Fibroblast of gingiva (primary cell): ENCODE data around the gene SPTBN4.
"Not testable (repeated sequence)": the region's sequence is repeated elsewhere in the genome, so short reads cannot be mapped to it uniquely, and the experiment has no call there.

Source experiments
- DNase-seq: peaks from one replicate; pipeline ENCODE4 v3.0.0-alpha.2; 2011; ENCODE audit warnings: low read depth

SPTBN4 gene

DNA sequence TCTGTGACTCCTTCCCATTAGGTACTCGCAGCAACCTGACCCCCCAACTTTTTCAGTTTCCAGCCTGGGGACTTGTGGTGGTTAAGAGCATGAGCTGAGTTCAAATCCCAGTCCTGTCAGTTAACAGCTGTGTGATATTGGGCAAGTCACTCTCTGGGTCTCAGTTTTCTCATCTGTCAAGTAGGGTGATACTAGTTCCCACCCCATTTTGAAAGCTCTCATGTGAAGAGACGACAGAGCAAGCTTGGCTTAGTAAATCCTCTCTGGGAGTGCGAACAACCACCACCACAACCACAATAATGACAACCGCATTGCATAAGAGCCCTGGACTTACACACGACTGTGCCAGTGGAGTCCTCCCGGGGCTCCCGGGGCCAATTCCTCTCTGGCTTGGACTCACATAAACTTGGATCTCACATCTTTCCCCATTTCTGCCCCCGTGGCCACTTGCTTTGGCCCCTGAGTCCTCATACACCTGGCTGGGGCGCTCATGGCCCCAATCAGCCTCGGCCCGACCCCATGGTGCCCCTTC, 1.7 kb upstream of the SPTBN4 start:
- peak; percentile 89 for DNase-seq

DNA sequence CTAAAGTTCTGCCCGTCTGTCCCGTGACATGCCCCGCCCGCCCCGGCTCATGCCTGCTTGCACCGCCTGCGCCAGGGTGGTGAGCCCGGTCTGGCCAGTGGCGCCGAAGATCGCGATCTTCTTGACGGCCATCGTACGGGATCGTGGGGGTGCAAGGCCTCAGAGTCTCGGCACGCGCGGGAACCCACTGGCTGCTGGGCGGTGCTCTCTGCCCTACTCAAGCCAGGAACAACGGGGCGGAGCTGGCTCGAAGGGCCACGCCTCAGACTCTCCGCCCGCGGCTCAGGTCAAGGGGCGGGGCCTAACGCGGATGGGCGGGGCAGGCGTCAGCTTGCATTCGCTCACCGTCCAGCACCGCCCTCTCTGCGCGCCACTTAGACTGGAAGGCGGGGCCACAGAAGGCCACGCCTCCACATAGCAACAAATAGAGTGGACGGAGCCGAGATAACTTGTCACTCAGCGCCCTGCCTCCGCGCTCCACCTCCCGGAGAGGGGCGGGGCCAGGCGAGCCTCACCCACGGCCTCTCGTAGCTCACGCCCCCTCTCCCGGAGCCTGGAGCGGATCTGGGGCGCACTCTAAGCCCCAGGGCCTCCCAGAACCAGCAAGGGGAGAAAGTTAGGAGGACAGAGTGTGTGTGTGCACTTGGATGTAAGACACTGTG, 1.1 kb upstream of the SPTBN4 start, which contains the start of gene BLVRB:
TSS of gene BLVRB (minus strand) at position 189 of the 662 bp plus-strand sequence. CDS start at position 132, 57 bp downstream.
- peak; percentile 99 for DNase-seq

GRCh38 chr19:40466219-40466984, 399 bp upstream of the SPTBN4 start:
- no peak for DNase-seq

GRCh38 chr19:40469011-40469410, 2.2 kb downstream of the SPTBN4 start:
- DNase-seq, result no peak

- no peak for DNase-seq
These were observed 4.3 kb downstream of the SPTBN4 start for GRCh38 chr19:40471111-40471510.

- no peak for DNase-seq
These were observed 5.7 kb downstream of the SPTBN4 start for GRCh38 chr19:40472516-40472915.

GRCh38 chr19:40474737-40475136, 7.9 kb downstream of the SPTBN4 start:
- no peak for DNase-seq

- DNase-seq, result not testable (repeated sequence)
These were observed 9.3 kb downstream of the SPTBN4 start for GRCh38 chr19:40475878-40476644.

- DNase-seq, result no peak
These were observed 19.2 kb downstream of the SPTBN4 start for GRCh38 chr19:40486017-40486416.

- DNase-seq, result no peak
These were observed 23.1 kb downstream of the SPTBN4 start for GRCh38 chr19:40489882-40490230.

GRCh38 chr19:40492274-40492673, 25.5 kb downstream of the SPTBN4 start:
- DNase-seq, result no peak

DNA sequence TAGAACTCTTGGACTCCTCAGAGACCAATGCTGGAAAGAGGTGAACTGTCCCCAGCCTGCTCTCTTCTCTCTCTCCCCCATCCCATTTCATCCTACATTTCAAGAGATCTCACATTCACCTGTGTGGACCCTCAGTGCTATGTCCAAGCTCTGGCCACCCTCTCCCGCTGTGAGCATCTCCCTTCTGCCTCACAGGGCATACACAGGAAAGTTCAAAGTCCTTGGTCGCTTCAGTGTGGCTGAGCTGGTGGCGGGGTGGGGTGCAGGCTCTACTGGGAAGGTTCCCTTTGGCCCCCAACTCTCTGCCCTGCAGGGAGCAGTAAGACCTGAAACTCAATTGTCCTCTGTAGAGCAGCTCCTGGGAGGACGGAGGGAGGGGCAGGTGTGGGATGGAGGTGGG, 27.0 kb downstream of the SPTBN4 start:
- no peak for DNase-seq

- no peak for DNase-seq
These were observed 27.5 kb downstream of the SPTBN4 start for GRCh38 chr19:40494191-40494838.

DNA sequence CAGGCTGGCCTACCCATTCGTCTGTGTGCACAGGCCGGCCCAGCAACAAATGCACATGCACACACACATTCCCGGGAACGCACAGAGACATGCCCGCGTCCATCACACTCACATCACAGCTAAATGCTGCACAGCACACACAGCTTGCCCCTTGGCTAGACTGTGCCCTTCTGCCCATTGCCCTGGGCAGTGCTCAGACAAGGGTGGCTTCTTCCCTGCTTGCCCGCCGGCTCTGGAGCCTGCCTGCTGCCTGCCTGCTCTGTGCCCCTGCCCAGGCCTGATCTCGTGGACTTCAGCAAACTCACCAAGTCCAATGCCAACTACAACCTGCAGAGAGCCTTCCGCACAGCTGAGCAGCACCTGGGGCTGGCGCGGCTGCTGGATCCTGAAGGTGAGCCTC, 30.4 kb downstream of the SPTBN4 start:
- no peak for DNase-seq

DNA sequence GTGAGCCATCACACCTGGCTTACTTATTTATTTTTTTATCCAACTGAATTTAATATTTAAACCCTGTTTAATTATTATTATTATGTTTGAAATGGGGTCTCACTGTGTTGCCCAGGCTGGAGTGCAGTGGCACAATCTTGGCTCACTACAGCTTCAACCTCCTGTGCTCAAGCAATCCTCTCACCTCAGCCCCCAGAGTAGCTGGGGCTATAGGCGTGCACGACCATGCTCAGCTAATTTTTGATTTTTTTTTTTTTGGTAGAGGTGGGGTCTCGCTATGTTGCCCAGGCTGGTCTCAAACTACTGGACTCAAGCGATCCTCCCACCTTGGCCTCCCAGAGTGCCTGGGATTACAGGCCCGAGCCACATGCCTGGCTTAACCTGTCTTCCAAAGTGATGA, 32.5 kb downstream of the SPTBN4 start:
- no peak for DNase-seq

DNA sequence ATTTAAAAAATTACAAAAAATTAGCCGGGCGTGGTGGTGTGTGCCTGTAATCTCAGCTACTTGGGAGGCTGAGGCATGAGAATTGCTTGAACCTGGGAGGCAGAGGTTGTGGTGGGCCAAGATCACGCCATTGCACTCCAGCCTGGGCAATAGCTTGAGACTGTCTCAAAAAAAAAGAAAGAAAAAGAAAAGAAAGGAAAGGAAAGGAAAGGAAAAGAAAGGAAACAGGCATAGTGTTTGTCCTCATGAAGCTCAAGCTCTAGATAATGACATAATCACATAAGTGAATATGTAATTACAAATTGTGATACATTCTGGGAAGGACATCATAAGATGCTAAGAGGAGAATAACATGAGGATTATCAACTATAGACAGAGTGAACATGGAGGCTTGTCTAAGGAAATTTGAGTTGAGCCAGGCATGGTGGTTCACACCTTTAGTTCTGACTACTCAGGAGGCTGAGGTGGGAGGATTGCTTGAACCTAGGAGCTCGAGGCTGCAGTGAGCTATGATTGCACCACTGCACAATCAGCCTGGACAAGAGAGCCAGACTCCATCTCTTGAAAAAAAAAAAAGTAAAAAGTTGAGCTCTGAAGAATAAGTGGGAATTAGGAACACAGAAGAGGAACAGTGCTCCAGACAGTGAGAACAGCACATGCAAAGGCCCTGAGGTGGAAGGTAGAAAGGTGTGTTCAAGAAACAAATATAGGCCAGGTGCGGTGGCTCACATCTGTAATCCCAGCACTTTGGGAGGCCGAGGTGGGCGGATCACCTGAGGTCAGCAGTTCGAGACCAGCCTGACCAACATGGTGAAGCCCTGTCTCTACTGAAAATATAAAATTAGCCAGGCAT, 34.1 kb downstream of the SPTBN4 start:
- DNase-seq, result not testable (repeated sequence)

DNA sequence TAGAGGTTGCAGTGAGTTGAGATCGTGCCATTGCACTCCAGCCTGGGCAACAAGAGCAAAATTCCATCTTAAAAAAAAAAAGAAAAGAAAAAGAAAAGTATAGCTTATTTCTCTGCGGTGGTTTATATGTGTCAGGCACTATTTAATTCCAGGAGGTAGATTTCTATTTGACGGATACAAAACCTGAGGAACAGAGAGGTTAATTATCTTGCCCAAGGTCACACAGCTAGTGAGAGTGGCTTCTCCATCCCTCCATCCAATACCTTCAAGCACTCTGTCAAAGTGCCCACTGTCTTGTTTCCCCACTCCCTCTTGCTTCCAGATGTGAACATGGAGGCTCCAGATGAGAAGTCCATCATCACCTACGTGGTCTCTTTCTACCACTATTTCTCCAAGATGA, 34.8 kb downstream of the SPTBN4 start:
- DNase-seq, result no peak

DNA sequence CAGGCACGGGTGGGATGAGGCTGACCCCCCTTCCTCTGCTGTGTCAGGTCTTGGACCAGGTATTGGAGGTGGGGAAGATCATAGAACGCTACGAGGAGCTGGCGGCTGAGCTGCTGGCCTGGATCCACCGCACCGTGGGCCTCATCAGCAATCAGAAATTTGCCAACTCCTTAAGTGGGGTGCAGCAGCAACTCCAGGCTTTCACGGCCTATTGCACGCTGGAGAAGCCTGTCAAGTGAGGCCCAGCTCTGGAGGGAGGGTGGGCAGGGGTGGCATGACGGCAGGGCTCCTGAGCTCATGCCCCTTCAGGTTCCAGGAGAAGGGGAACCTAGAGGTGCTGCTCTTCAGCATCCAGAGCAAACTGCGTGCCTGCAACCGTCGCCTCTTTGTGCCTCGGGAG, 35.3 kb downstream of the SPTBN4 start:
- no peak for DNase-seq

DNA sequence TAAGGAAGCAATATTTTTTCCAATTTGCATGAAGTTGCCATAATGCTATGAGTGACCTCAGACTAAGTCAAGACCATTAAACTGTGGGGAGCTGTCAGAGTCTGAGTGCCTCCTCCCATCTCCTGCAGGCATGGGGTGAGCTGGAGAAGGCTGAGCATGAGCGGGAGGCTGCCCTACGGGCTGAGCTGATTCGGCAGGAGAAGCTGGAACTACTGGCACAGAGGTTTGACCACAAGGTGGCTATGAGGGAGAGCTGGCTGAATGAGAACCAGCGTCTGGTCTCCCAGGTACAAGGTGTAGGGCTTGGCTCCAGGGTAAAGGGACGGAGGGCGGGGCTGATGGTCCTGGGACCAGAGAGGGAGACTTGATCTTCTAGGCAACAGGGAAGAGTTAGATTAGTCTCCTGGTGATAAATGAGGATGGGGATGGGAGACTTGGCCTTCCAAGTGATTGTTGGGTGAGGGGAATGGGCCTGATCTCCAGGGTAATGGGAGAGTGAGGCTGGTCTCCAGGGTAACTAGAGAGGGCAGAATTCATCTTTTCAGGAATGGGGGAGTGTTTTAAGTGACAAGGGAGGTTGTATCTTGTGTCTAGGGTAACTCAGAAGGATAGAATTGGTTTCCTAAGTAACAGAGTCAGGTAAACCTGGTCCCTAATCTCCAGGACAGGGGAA, 36.0 kb downstream of the SPTBN4 start:
- no peak for DNase-seq

GRCh38 chr19:40503320-40503695, 36.5 kb downstream of the SPTBN4 start:
- DNase-seq, result no peak

- DNase-seq, result no peak
These were observed 39.3 kb downstream of the SPTBN4 start for GRCh38 chr19:40506099-40506498.
